PC-9 (cell line): ENCODE data around the gene PNPO. TPM values are rescaled to one million over a fixed set of nuclear protein-coding genes. Genes with fewer than 3 reads are reported as not detected.

Source experiments
- BruUV-seq: library from RNA; stranded (reverse); fragments of 400-500 nt; replicated peaks from 2 replicates; lab custom pipeline; 2021; lab: Mats Ljungman, UMichigan
- CTCF ChIA-PET: fragments of 300-600 bp; sonication (Branson Sonifier 250); formaldehyde crosslinking; loops from one replicate; lab custom pipeline; 2022; ENCODE audit warnings: antibody characterized with exemption; lab: Charles Lee
- POLR2A ChIA-PET: fragments of 300-600 bp; sonication (Branson Sonifier 250); formaldehyde crosslinking; loops from one replicate; lab custom pipeline; 2022; ENCODE audit warnings: antibody characterized with exemption; ENCODE audit not compliant: unreplicated experiment; lab: Charles Lee
- DNase-seq, 2 experiments: peaks; one replicate each; pipeline versions ENCODE4 v3.0.0 to v3.0.0-alpha.2; 2015 to 2022; ENCODE audit warnings: mixed read lengths in 1 of 2
- H2AFZ ChIP-seq: fragments of 200-600 bp; sonication (generic); 2 replicates; pipeline ENCODE4 v1.8.1; 2017; ENCODE audit warnings: antibody characterized with exemption
- H3F3A ChIP-seq: fragments of 200-600 bp; sonication (generic); 2 replicates; pipeline ENCODE4 v1.8.1; 2017; ENCODE audit warnings: antibody characterized with exemption, mild to moderate bottlenecking, low read depth; ENCODE audit not compliant: insufficient read depth
- H3K27ac ChIP-seq: fragments of 200-600 bp; sonication (generic); 2 replicates; pipeline ENCODE4 v1.6.1; 2016; ENCODE audit warnings: mixed run types
- H3K27me3 ChIP-seq: fragments of 200-600 bp; sonication (generic); 2 replicates; pipeline ENCODE4 v1.6.1; 2016; ENCODE audit warnings: low read depth, mixed run types; ENCODE audit not compliant: insufficient read depth
- H3K36me3 ChIP-seq: fragments of 200-600 bp; sonication (generic); 2 replicates; pipeline ENCODE4 v1.6.1; 2016; ENCODE audit warnings: low read depth, mixed run types
- H3K4me1 ChIP-seq: fragments of 200-600 bp; sonication (generic); replicated peaks from 2 replicates; pipeline ENCODE4 v1.6.1; 2016; ENCODE audit warnings: mixed run types; ENCODE audit not compliant: insufficient read depth
- H3K4me2 ChIP-seq: fragments of 200-600 bp; sonication (generic); 2 replicates; pipeline ENCODE4 v1.6.1; 2017; ENCODE audit warnings: mixed run types
- H3K4me3 ChIP-seq: fragments of 200-600 bp; sonication (generic); 2 replicates; pipeline ENCODE4 v1.6.1; 2016; ENCODE audit warnings: mixed run types
- H3K79me2 ChIP-seq: fragments of 200-600 bp; sonication (generic); 2 replicates; pipeline ENCODE4 v1.6.1; 2017; ENCODE audit warnings: low read depth, mixed run types
- H3K9me2 ChIP-seq: fragments of 200-600 bp; sonication (generic); 2 replicates; pipeline ENCODE4 v1.8.1; 2017; ENCODE audit warnings: mild to moderate bottlenecking; ENCODE audit not compliant: insufficient read depth
- H3K9me3 ChIP-seq: fragments of 200-600 bp; sonication (generic); 2 replicates; pipeline ENCODE4 v1.8.1; 2016; ENCODE audit warnings: low read depth; ENCODE audit not compliant: insufficient read depth
- H4K20me1 ChIP-seq: fragments of 200-600 bp; sonication (generic); 2 replicates; pipeline ENCODE4 v1.8.1; 2017; ENCODE audit not compliant: insufficient read depth
- EZH2 ChIP-seq: fragments of 200-600 bp; sonication (generic); IDR thresholded peaks from 2 replicates; pipeline ENCODE4 v1.8.0; 2017; ENCODE audit warnings: antibody characterized with exemption, low read depth
- intact Hi-C: fragments of 100-400 bp; cut with micrococcal nuclease; formaldehyde crosslinking; loops from one replicate; pipeline ENCODE4 v1.10.0; 2022; ENCODE audit not compliant: unreplicated experiment
- total RNA-seq: library from RNA; stranded (reverse); gene quantifications from 2 replicates; pipeline ENCODE4 v1.2.3, GENCODE V29; 2021
- TF ChIP-seq, protein P1 (sequence below): fragments of 200-600 bp; sonication (generic); conservative IDR thresholded peaks from 2 replicates; pipeline ENCODE4 v1.6.1; 2017; ENCODE audit warnings: mixed run types, antibody characterized with exemption, mild to moderate bottlenecking, moderate library complexity

PNPO gene
- total RNA-seq, 1 experiment from 2014 or later = 40.2 TPM

GRCh38 chr17:47946516-47946915 is 5.1 kb downstream of the PNPO start:
- DNase-seq = no peak
- CTCF ChIA-PET = interaction anchor here (0.6 to 1.9 kb wide), 9 partner anchors 10 to 349 kb away, joined by 3 to 13 read pairs (median 4); partner anchors contain the start of genes CDK5RAP3, SCRN2 and SP2
- H3K9me2 ChIP-seq = no peaks in the 10 kb centered on the region
- H4K20me1 ChIP-seq = no peaks in the 10 kb centered on the region
- H3F3A ChIP-seq = peaks cover 48% of the 10 kb centered on the region; the same call in 1 of the 2 replicates
- POLR2A ChIA-PET = interaction anchor here (0.5 to 0.9 kb wide), 5 partner anchors 10 to 33 kb away, joined by 3 to 12 read pairs (median 4); partner anchors contain the start of genes CDK5RAP3 and PRR15L
- peaks cover 46% of the 10 kb centered on the region for H3K4me1 ChIP-seq
- H2AFZ ChIP-seq = no peak overlapping the region
- no peak overlapping the region for H3K4me3 ChIP-seq
- no peaks in the 10 kb centered on the region for H3K9me3 ChIP-seq
- BruUV-seq = no TSS peak
- TF ChIP-seq, protein P1, sequence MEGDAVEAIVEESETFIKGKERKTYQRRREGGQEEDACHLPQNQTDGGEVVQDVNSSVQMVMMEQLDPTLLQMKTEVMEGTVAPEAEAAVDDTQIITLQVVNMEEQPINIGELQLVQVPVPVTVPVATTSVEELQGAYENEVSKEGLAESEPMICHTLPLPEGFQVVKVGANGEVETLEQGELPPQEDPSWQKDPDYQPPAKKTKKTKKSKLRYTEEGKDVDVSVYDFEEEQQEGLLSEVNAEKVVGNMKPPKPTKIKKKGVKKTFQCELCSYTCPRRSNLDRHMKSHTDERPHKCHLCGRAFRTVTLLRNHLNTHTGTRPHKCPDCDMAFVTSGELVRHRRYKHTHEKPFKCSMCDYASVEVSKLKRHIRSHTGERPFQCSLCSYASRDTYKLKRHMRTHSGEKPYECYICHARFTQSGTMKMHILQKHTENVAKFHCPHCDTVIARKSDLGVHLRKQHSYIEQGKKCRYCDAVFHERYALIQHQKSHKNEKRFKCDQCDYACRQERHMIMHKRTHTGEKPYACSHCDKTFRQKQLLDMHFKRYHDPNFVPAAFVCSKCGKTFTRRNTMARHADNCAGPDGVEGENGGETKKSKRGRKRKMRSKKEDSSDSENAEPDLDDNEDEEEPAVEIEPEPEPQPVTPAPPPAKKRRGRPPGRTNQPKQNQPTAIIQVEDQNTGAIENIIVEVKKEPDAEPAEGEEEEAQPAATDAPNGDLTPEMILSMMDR = no peak
- no peak for TF ChIP-seq EZH2
- H3K27ac ChIP-seq = peak overlapping the region; percentile 6; the same call in 1 of the 2 replicates
- H3K27me3 ChIP-seq = no peaks in the 10 kb centered on the region
- intact Hi-C loops = loop anchor here (10.0 kb wide), 1 partner anchor 668 kb away; the partner anchor contains the start of genes HOXB7 and HOXB8
- H3K36me3 ChIP-seq = peaks cover 20% of the 10 kb centered on the region
- H3K79me2 ChIP-seq = peaks cover 26% of the 10 kb centered on the region
- H3K4me2 ChIP-seq = no peak overlapping the region

GRCh38 chr17:47946929-47947397 is 5.6 kb downstream of the PNPO start:
- Histone ChIP-seq H3K9me3 (no peaks in the 10 kb centered on the region), H3K27me3 (no peaks in the 10 kb centered on the region), H3F3A (peaks cover 48% of the 10 kb centered on the region; the same call in 1 of the 2 replicates), H4K20me1 (no peaks in the 10 kb centered on the region), H3K4me3 (no peak overlapping the region), H3K36me3 (peaks cover 20% of the 10 kb centered on the region), H3K4me2 (peak overlapping the region; percentile 17; the same call in 1 of the 2 replicates), H2AFZ (no peak overlapping the region), H3K4me1 (peaks cover 46% of the 10 kb centered on the region), H3K27ac (peak overlapping the region; percentile 74), H3K9me2 (no peaks in the 10 kb centered on the region), H3K79me2 (peaks cover 23% of the 10 kb centered on the region)
- DNase-seq = peak; percentile 84 to 99
- intact Hi-C loops = loop anchor here (1.0 to 10.0 kb wide), 3 partner anchors 51 to 668 kb away; partner anchors contain the start of genes HOXB7, HOXB8, SCRN2 and SP2
- CTCF ChIA-PET = interaction anchor here (0.6 to 1.9 kb wide), 10 partner anchors 10 to 348 kb away, joined by 3 to 13 read pairs (median 4); partner anchors contain the start of genes CDK5RAP3, SCRN2 and SP2
- no TSS peak for BruUV-seq
- no peak for TF ChIP-seq EZH2
- TF ChIP-seq, protein P1 = peak; percentile 97
- POLR2A ChIA-PET = interaction anchor here (0.5 to 0.9 kb wide), 7 partner anchors 10 to 269 kb away, joined by 3 to 13 read pairs (median 5); partner anchors contain the start of genes CDK5RAP3 and PRR15L

DNA sequence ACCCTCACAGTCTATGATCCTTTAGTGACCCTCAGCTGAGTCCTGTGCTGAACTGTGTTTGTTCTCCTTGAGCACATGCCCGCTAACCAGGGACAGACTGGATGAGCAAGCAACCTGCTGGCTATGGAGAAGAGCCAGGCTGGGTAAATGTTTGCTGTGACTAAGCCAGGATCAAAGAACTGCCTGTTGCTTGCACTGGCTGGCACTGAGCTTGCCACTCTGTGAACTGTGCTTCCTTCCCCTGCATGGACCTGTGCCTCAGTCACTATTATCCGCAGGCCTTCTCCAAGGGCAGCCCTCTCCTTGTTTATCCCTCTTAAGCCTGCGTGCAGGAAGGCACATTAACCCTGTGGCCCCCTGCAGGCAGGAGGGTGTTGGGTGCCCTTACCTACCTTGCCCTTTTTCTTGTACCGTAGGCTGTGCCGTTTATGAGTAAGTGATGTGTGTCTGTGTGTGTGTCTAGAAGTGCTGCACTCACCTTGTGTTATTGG is 7.4 kb downstream of the PNPO start:
- H3K36me3 ChIP-seq = peaks cover 17% of the 10 kb centered on the region
- H3K9me2 ChIP-seq = no peaks in the 10 kb centered on the region
- ChIA-PET POLR2A (interaction anchor here (0.6 kb wide), 1 partner anchor 117 kb away, joined by 3 read pairs; the partner anchor contains the start of genes LRRC46 and MRPL10), CTCF (interaction anchor here (0.6 to 1.9 kb wide), 4 partner anchors 15 to 59 kb away, joined by 3 to 19 read pairs (median 6); partner anchors contain the start of gene CDK5RAP3)
- peak overlapping the region; percentile 79 for H3K4me2 ChIP-seq
- intact Hi-C loops = loop anchor here (1.0 to 10.0 kb wide), 3 partner anchors 22 to 666 kb away; partner anchors contain the start of genes HOXB7 and HOXB8
- no TSS peak for BruUV-seq
- H3K79me2 ChIP-seq = 0 out of 2 replicates have a peak, but pooled peaks cover 5% of the 10 kb centered on the region
- no peak overlapping the region for H2AFZ ChIP-seq
- H4K20me1 ChIP-seq = no peaks in the 10 kb centered on the region
- no peaks in the 10 kb centered on the region for H3K9me3 ChIP-seq
- TF ChIP-seq, protein P1 = no peak
- TF ChIP-seq EZH2 = no peak
- H3K4me3 ChIP-seq = no peak overlapping the region
- H3K4me1 ChIP-seq = peaks cover 32% of the 10 kb centered on the region
- H3F3A ChIP-seq = peaks cover 48% of the 10 kb centered on the region; the same call in 1 of the 2 replicates
- H3K27me3 ChIP-seq = no peaks in the 10 kb centered on the region
- peak in 1 of 2 experiments; percentile 78 for DNase-seq
- peak overlapping the region; percentile 74 for H3K27ac ChIP-seq
